GM12878 (cell line): Measurements from ENCODE around the gene C1D.

Experiments
- CBX5 ChIP-seq: sonication (generic); IDR thresholded peaks from 2 replicates; pipeline ENCODE4 v1.6.1; 2016; ENCODE audit warnings: low read depth, moderate library complexity, mild to moderate bottlenecking, inconsistent platforms
- CHD4 ChIP-seq: fragments of 200-600 bp; sonication (generic); IDR thresholded peaks from 2 replicates; pipeline ENCODE4 v1.6.1; 2016; ENCODE audit warnings: mild to moderate bottlenecking
- ESRRA ChIP-seq: IDR thresholded peaks from 2 replicates; pipeline ENCODE4 v1.6.1; 2012; ENCODE audit warnings: mild to moderate bottlenecking, low read length, improper control_type of control experiment
- FOS ChIP-seq: IDR thresholded peaks from 3 replicates; pipeline ENCODE4 v1.6.1; 2011; ENCODE audit warnings: borderline replicate concordance; ENCODE audit not compliant: insufficient read length; ENCODE audit errors: extremely low read depth
- NFYB ChIP-seq: IDR thresholded peaks from 2 replicates; pipeline ENCODE4 v1.6.1; 2011; ENCODE audit warnings: low read depth, mild to moderate bottlenecking, low read length, improper control_type of control experiment, moderate library complexity; ENCODE audit not compliant: insufficient read depth
- POLR2AphosphoS5 ChIP-seq: IDR thresholded peaks from 2 replicates; pipeline ENCODE4 v1.6.1; 2011; ENCODE audit warnings: mild to moderate bottlenecking, low read length, inconsistent platforms
- SMC3 ChIP-seq: IDR thresholded peaks from 2 replicates; pipeline ENCODE4 v1.6.1; 2011; ENCODE audit warnings: low read length, improper control_type of control experiment, borderline replicate concordance
- TBL1XR1 ChIP-seq: IDR thresholded peaks from 2 replicates; pipeline ENCODE4 v1.6.1; 2012; ENCODE audit warnings: low read depth, low read length, improper control_type of control experiment
- TCF12 ChIP-seq: IDR thresholded peaks from 2 replicates; pipeline ENCODE4 v1.6.1; 2011; ENCODE audit warnings: low read depth, mild to moderate bottlenecking, low read length
- TF ChIP-seq, protein P1 (sequence below), 3 experiments: IDR thresholded peaks in 2 of 3; conservative IDR thresholded peaks in 1 of 3; 2 replicates each; pipeline ENCODE4 v1.5.1; 2011; ENCODE audit warnings: low read depth in 3 of 3, low read length in 3 of 3, mild to moderate bottlenecking in 3 of 3, control low read depth in 2 of 3, moderate library complexity in 2 of 3, inconsistent platforms in 1 of 3, mixed read lengths in 1 of 3; ENCODE audit not compliant: control insufficient read depth in 2 of 3, insufficient read depth in 1 of 3; ENCODE audit errors: extremely low read depth in 1 of 3
- TF ChIP-seq, protein P2 (sequence below): IDR thresholded peaks from 2 replicates; pipeline ENCODE4 v1.6.1; 2012; ENCODE audit warnings: mild to moderate bottlenecking, low read depth, low read length
- TF ChIP-seq, protein P3 (sequence below): fragments of 450-650 bp; IDR thresholded peaks from 2 replicates; pipeline ENCODE4 v1.6.1; 2018; ENCODE audit warnings: borderline replicate concordance, mild to moderate bottlenecking; ENCODE audit not compliant: partially characterized antibody

DNA sequence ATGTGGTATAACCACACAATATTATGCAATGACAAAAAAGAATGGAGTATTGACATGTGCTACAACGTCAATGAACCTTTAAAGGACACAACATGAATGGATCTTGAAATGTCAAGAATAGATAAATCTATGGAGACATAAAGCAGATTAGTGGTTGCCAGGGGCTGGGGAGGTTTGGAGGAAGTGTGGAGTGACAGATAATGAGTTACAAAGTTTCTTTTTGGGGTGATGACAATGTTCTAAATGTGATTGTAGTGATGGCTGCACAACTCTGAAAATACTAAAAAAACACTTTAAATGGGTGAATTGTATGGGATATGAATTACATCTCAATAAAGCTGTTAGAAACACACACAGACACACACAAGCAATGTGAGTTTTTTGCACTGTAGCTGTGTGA, 37.4 kb upstream of the C1D start:
- TF ChIP-seq POLR2AphosphoS5 = no peak
- TF ChIP-seq SMC3 = no peak
- TF ChIP-seq, protein P1, sequence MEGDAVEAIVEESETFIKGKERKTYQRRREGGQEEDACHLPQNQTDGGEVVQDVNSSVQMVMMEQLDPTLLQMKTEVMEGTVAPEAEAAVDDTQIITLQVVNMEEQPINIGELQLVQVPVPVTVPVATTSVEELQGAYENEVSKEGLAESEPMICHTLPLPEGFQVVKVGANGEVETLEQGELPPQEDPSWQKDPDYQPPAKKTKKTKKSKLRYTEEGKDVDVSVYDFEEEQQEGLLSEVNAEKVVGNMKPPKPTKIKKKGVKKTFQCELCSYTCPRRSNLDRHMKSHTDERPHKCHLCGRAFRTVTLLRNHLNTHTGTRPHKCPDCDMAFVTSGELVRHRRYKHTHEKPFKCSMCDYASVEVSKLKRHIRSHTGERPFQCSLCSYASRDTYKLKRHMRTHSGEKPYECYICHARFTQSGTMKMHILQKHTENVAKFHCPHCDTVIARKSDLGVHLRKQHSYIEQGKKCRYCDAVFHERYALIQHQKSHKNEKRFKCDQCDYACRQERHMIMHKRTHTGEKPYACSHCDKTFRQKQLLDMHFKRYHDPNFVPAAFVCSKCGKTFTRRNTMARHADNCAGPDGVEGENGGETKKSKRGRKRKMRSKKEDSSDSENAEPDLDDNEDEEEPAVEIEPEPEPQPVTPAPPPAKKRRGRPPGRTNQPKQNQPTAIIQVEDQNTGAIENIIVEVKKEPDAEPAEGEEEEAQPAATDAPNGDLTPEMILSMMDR (IDR thresholded peaks at IDR 0.05 in 2 of 3, conservative IDR thresholded peaks at IDR 0.05 in 1 of 3; ENCODE audit: control insufficient read depth in 2 of 3, extremely low read depth in 1 of 3, insufficient read depth in 1 of 3, low read depth in 3 of 3, low read length in 3 of 3) = no peak
- no peak for TF ChIP-seq NFYB
- TF ChIP-seq FOS = no peak
- TF ChIP-seq ESRRA = no peak
- TF ChIP-seq, protein P2, sequence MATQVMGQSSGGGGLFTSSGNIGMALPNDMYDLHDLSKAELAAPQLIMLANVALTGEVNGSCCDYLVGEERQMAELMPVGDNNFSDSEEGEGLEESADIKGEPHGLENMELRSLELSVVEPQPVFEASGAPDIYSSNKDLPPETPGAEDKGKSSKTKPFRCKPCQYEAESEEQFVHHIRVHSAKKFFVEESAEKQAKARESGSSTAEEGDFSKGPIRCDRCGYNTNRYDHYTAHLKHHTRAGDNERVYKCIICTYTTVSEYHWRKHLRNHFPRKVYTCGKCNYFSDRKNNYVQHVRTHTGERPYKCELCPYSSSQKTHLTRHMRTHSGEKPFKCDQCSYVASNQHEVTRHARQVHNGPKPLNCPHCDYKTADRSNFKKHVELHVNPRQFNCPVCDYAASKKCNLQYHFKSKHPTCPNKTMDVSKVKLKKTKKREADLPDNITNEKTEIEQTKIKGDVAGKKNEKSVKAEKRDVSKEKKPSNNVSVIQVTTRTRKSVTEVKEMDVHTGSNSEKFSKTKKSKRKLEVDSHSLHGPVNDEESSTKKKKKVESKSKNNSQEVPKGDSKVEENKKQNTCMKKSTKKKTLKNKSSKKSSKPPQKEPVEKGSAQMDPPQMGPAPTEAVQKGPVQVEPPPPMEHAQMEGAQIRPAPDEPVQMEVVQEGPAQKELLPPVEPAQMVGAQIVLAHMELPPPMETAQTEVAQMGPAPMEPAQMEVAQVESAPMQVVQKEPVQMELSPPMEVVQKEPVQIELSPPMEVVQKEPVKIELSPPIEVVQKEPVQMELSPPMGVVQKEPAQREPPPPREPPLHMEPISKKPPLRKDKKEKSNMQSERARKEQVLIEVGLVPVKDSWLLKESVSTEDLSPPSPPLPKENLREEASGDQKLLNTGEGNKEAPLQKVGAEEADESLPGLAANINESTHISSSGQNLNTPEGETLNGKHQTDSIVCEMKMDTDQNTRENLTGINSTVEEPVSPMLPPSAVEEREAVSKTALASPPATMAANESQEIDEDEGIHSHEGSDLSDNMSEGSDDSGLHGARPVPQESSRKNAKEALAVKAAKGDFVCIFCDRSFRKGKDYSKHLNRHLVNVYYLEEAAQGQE = no peak
- TF ChIP-seq, protein P3, sequence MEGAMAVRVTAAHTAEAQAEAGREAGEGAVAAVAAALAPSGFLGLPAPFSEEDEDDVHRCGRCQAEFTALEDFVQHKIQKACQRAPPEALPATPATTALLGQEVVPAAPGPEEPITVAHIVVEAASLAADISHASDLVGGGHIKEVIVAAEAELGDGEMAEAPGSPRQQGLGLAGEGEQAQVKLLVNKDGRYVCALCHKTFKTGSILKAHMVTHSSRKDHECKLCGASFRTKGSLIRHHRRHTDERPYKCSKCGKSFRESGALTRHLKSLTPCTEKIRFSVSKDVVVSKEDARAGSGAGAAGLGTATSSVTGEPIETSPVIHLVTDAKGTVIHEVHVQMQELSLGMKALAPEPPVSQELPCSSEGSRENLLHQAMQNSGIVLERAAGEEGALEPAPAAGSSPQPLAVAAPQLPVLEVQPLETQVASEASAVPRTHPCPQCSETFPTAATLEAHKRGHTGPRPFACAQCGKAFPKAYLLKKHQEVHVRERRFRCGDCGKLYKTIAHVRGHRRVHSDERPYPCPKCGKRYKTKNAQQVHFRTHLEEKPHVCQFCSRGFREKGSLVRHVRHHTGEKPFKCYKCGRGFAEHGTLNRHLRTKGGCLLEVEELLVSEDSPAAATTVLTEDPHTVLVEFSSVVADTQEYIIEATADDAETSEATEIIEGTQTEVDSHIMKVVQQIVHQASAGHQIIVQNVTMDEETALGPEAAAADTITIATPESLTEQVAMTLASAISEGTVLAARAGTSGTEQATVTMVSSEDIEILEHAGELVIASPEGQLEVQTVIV = no peak
- TF ChIP-seq TBL1XR1 = no peak
- TF ChIP-seq CBX5 = no peak
- TF ChIP-seq TCF12 = no peak
- no peak for TF ChIP-seq CHD4
